Choroid plexus epithelial cell (primary cell): ENCODE measurements around the gene ANAPC16.
A peak's percentile ranks its signal among the peaks of the same experiment; 100 is the strongest.

Source experiments
- DNase-seq: peaks from one replicate; pipeline ENCODE4 v3.0.0-alpha.2; 2010; ENCODE audit warnings: low read depth
- H3K4me3 ChIP-seq: 2 replicates; pipeline ENCODE4 v1.5.1; 2011; ENCODE audit warnings: low read depth, mild to moderate bottlenecking, control low read depth, low read length, moderate library complexity
- CTCF ChIP-seq: conservative IDR thresholded peaks from 2 replicates; pipeline ENCODE4 v1.5.1; 2011; ENCODE audit warnings: low read depth, mild to moderate bottlenecking, control low read depth, inconsistent platforms, low read length, moderate library complexity

The ANAPC16 gene

GRCh38 chr10:72272689-72273409, 57.0 kb downstream of the ANAPC16 start:
- peak overlapping the region; percentile 72 for H3K4me3 ChIP-seq
- TF ChIP-seq CTCF, result no peak
- peak; percentile 98 for DNase-seq

DNA sequence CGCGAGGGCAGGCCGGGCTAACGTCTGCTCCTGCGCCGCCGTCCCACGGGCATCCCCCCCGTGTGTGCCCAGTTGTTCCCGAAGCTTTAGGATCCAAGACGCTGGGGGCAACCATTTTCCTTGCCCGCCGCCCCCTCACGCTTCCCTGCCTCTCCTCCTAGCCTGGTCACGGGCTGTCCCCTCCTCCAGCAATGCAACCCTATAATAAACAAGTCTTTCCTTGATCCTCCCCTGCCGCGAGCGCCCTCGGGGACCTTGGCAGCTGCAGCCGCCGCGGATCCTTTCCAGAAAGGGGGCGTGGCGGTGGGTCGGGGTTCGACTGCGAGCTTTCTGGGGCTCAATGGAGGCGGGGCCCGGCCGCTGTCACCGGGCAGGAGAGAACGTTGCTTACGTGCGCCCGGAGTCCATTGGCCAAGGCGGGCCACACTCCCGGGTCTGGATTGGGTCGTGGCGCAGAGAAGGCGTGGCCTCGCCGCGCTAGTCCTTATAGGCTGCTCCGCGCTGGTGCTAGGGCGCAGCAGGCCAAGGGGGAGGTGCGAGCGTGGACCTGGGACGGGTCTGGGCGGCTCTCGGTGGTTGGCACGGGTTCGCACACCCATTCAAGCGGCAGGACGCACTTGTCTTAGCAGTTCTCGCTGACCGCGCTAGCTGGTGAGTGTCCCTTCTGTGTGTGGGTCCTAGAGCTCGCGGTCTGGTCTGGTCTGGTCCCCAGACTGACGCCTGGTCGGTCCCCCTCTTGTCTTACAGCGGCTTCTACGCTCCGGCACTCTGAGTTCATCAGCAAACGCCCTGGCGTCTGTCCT, 57.8 kb downstream of the ANAPC16 start, which contains the start of gene DDIT4:
DDIT4 (plus strand) TSS at position 515 of the 803 bp plus-strand sequence. CDS start 293 bp downstream, outside the sequence.
- peak within 1 kb of the TSS; percentile 77 for H3K4me3 ChIP-seq
- TF ChIP-seq CTCF, result no peak
- DNase-seq, result peak; percentile 100

DNA sequence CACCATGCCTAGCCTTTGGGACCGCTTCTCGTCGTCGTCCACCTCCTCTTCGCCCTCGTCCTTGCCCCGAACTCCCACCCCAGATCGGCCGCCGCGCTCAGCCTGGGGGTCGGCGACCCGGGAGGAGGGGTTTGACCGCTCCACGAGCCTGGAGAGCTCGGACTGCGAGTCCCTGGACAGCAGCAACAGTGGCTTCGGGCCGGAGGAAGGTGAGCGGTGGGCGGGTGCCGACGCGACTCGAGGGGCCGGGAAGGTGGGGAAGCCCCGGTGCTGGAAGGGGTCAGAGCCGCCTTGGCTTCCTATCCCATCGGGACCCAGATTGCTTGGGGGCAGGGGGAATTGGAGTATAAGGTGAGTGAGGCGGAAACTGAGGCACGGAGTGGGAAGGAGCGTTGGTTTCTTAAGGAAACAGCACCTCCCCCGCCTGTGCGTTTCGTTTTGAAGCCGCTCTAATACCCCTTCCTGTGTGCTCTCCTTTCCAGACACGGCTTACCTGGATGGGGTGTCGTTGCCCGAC, 58.5 kb downstream of the ANAPC16 start:
- peak overlapping the region; percentile 77 for H3K4me3 ChIP-seq
- no peak for TF ChIP-seq CTCF
- DNase-seq, result peak; percentile 83

GRCh38 chr10:72274730-72275350, 59.0 kb downstream of the ANAPC16 start:
- peak overlapping the region; percentile 77 for H3K4me3 ChIP-seq
- peak; percentile 85 for DNase-seq
- TF ChIP-seq CTCF, result peak; percentile 79

- no peak for TF ChIP-seq CTCF
- DNase-seq, result peak; percentile 64
- H3K4me3 ChIP-seq, result peak overlapping the region; percentile 77
Observed at GRCh38 chr10:72275351-72276012, 59.7 kb downstream of the ANAPC16 start.

GRCh38 chr10:72276013-72276387, 60.2 kb downstream of the ANAPC16 start:
- DNase-seq, result peak; percentile 62
- H3K4me3 ChIP-seq, result peak overlapping the region; percentile 77

More at GRCh38 chr10:72276013-72276387, 60.2 kb downstream of the ANAPC16 start:
- no peak for TF ChIP-seq CTCF
